RKO (cell line): Measurements from ENCODE around the gene KANK2.
A peak's percentile ranks its signal among the peaks of the same experiment; 100 is the strongest.

ENCODE experiments used
- DNase-seq: peaks from one replicate; pipeline ENCODE4 v3.0.0-alpha.2; 2016; ENCODE audit warnings: low spot score

Gene KANK2

DNA sequence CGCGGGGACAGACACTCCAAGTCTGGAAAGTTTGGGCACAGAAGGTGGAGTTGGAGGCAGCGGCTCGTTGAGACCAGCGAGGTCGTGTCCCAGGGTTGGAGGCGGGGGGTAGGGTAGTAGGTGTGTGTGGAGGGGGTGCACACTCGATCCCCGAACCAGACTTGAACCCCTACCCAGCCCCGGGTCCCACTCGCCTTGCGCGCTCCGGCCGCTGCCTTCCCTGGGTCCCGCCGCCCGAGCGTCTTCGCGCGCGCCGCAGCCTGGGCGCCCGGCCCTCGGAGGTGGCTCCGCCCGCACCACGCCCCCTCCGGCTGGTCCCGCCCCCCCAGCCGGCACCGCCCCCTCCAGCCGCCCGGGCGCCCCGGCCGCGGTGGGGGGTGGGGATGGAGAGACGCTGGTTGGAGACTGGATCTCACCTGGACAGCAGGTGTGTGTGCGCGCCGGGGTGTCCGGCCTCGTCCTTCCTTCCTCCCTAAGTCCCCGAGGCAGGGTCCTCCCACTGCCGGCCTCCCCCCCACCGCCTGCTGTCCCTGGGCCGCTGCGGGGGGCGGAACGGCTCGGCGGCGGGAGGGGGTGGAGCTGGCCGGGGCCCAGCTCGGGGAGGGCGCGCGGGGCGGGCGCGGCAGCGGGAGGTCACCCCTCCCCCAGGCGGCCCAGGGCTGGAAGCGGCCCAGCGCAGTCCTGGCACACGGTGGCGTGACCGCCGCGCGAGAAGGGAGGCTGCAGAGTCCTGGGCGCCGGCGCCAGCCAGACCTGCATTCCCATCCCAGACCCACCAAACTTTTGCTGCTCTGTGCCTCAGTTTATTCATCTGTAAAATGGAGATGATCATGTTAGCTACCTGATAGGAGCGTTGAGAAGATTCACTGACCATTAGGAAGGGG lies at the start of gene KANK2:
TSS of gene KANK2 (minus strand) at position 255 of the 884 bp plus-strand sequence. CDS start 3,034 bp downstream, outside the sequence.
- DNase-seq: peak; percentile 68

DNA sequence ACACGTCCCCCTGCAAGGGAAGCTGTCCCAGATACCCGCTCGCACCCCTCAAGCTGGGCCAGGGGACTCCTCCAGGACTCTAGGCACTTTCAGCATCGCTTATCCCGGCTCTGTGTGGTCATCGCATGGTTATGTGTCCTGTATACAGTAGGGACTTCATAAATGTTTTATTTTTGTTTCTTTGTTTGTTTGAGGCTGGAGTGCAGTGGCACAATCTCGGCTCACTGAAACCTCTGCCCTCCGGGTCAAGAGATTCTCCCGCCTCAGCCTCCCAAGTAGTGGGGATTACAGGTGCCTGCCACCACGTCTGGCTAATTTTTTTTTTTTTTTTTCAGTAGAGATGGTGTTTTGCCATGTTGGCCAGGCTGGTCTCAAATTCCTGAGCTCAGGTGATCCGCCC lies 49.6 kb upstream of the KANK2 start:
- DNase-seq: no peak

DNA sequence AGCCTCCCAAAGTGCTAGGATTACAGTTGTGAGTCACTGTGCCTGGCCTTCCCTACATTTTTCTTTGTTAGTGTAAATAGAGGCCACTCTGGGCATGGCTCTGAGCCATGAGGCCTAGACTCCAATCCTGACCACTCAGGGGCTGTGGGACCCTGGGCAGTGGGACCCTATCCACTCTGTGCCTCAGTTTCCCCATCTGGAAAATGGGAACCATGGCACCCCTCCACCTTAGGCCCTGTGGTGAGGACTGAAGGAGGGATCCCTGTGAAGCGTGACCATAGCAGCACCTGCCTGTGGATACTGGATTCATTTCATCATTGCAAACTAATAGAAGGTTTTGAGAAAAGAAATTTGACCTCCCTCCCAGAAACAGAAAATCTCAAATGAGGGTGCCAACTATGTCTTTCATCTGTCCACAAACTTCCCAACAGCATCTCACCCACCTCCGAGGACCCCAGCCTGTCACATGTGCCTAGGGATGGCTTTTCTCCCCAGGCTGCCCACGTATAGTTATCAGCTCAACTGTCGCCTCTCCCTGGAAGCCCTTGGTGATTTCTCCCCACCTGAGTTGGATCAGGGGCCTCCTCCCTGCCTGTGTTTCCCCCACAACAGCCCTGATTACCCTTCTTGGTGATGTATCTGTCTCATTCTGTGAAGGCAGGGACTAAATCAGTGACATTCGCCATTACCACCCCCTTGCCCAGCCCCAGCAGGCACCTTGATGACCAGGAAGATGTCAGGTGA lies 47.7 kb upstream of the KANK2 start:
- DNase-seq: no peak

DNA sequence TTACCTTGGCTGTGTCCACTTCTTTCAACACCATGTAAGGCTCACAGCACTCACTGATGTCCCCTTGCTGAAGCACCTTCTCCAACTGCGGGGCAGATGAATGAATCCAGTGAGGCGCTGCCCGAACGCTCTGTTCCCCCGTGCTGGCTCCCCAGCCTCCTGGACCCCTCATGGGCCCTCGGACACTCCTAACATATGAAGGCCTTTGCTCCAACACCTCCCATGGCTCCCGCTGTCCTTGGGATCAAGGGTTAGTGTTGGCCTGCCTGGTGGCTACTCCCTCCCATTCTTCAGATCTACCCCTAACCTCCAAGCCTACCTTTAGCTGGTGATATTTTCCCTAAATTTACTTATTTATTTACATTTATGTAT lies 46.4 kb upstream of the KANK2 start:
- no peak for DNase-seq

GRCh38 chr19:11242864-11243797 lies 45.8 kb upstream of the KANK2 start:
- DNase-seq: peak; percentile 87

GRCh38 chr19:11242025-11242424 lies 44.7 kb upstream of the KANK2 start:
- DNase-seq: no peak

- DNase-seq: no peak
Measured at GRCh38 chr19:11240008-11240444, 42.7 kb upstream of the KANK2 start.

- DNase-seq: no peak
Measured at GRCh38 chr19:11239377-11240000, 42.1 kb upstream of the KANK2 start, which contains the start of gene ANGPTL8. TSS of gene ANGPTL8 (plus strand) at chr19:11239619. CDS start at chr19:11239638, 19 bp downstream.

GRCh38 chr19:11238781-11239376 lies 41.5 kb upstream of the KANK2 start:
- DNase-seq: no peak

- DNase-seq: no peak
Measured at GRCh38 chr19:11238041-11238440, 40.7 kb upstream of the KANK2 start.

DNA sequence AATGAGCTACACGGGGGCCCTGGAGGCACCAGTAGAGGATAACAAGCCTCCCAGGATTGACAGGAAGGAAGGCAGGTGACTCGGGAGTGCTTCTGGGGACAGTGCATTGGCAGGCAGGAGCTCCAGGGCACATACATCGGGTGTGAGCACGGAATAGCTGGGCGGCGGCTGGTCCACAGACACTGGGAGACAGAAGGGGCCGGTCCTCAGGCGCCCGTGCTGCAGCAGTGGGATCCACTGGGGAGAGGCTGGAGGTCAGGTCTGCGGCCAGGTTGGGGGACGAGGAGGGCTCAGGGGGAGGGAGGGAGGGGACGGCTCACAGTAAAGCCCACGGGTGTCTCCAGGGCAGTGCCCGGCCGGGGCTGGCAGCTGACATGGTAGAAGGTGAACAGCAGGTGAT lies 40.0 kb upstream of the KANK2 start:
- no peak for DNase-seq

DNA sequence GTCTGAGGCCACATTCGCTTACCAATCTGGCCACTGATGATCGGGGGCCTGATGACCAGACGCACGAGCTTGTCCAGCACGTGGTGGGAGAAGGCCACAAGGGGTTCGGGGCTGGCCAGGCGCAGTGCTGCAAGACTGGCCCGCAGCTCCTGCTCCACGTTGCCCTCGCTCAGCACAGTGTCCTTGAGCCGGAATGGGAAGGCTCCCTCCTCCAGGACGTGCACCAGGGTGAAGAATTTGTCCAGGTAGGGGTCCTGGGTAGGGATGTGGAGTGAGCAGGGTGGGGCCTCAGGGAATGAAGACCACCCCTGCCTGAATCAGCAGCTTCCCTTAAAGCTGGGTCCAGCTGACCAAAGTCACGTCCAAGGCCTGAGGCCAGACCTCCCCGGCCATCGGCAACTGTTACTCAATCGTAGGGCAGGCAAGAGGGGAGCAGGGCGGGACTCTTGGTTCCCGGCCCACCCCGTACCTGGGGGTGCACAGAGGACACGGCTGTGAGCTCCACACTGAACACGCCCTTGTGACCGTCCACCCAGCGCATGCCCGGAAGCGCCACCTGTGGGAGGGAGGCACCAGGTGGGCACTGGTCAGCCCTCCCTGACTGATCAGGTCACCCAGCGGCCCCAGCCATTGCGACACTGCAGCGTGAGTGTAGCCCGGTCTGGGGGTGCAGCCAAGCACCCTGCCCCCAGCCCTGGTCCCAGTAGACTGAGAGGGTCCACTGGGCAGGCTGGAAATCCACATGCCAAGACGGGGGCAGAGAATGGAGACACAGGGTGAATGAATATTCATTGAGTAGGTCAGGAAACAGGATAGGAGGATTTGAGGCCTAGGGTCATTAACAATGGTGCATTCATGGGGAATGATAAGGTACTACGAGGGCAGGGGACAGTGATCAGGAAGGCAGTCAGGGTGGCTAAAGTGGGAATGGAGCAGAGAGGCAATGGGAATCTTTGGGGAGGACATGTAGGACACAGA lies 39.3 kb upstream of the KANK2 start:
- DNase-seq: no peak

- no peak for DNase-seq
Measured at GRCh38 chr19:11234486-11235075, 37.2 kb upstream of the KANK2 start.

GRCh38 chr19:11233073-11233472 lies 35.7 kb upstream of the KANK2 start:
- no peak for DNase-seq

DNA sequence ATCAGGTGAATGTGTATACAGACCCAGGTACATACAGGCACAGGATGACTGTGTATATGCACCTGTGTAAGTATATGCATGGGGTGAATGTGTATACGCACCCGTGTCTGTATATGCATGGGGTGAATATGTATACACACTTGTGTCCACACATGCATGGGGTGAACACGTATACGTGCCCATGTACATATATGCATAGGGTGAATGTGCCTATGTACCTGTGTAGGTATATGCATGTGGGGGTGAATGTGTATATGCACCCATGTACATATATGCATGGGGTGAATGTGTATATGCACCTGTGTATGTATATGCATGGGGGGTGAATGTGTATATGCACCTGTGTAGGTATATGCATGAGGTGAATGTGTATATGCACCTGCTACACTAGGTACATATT lies 35.2 kb upstream of the KANK2 start:
- DNase-seq: no peak

DNA sequence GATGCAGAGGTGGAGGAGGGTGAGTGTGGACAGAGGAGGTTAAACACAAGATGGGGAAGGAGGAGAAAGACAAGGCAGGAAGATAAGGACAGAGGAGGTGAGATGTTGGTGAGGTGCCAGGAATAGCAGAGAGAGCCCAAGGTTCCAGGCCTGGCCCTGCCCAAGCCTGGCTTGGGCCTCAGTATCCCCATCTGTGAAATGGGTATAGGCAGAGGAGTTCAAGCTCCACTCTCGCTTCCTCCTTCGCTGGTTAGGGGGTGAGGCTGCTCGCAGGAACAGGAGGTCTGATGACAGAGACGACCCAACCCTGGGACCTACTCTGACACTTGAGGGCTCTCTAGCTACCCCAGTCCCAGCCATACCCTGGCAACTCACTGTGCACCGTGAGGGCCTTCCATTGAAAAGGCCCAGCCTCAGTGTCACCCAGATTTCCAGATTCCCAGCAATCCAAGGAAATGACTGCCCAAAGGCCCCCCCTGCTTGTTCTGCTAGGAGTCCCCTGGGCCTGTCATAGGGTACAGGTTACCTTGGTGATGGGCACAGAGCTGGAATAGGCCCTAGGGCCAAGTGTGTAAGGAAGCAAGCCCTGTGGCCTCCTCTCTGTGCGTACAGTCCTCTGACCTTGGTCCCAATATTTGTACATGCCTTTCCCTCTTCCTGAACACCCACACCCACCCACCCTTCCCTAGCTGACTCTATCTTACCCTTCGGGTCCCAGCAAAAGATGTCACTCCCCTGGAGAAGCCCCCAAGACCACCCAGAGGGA lies 33.5 kb upstream of the KANK2 start:
- no peak for DNase-seq

GRCh38 chr19:11227195-11227886 lies 30.0 kb upstream of the KANK2 start:
- no peak for DNase-seq

DNA sequence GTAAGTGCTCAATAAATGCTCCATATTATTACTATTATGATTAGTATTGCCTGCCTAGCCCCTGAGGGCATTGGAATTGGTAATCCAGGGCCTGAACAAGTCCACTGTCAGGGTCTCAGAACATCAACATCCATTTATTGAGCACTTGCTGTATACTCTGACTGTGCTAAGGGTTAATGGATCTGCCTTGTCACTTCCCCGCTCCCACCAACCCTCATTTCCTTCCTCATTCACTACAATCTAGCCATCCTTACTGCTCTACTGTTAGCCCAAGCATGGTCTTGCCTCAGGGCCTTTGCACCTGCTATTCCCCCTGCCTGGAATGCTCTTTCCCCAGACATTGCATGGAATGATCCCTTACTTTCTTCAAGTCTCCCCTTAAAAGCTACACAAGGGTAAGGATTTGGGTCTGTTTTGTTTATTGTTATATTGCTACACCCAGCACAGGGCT lies 29.4 kb upstream of the KANK2 start:
- DNase-seq: no peak
